ENCODE data around the gene AGXT.

Gene AGXT

GRCh38 chr2:240888890-240889573, 20.4 kb downstream of the AGXT start:
- H3K4me3 ChIP-seq (ENCODE audit: low read length) = no peak overlapping the region
- no peak for DNase-seq (ENCODE audit: low read depth)
- no peak for TF ChIP-seq CTCF (conservative IDR thresholded peaks at IDR 0.05; ENCODE audit: low read depth, low read length)

- H3K4me3 ChIP-seq (ENCODE audit: low read length) = no peak overlapping the region
- no peak for TF ChIP-seq CTCF (conservative IDR thresholded peaks at IDR 0.05; ENCODE audit: low read depth, low read length)
- no peak for DNase-seq (ENCODE audit: low read depth)
Measured at GRCh38 chr2:240889601-240890560, 21.3 kb downstream of the AGXT start.

- H3K4me3 ChIP-seq (ENCODE audit: low read length) = no peak overlapping the region
- DNase-seq (ENCODE audit: low read depth) = no peak
- TF ChIP-seq CTCF (conservative IDR thresholded peaks at IDR 0.05; ENCODE audit: low read depth, low read length) = no peak
Measured at GRCh38 chr2:240890691-240891090, 22.1 kb downstream of the AGXT start.

- no peak for DNase-seq (ENCODE audit: low read depth)
- H3K4me3 ChIP-seq (ENCODE audit: low read length) = no peak overlapping the region
- no peak for TF ChIP-seq CTCF (conservative IDR thresholded peaks at IDR 0.05; ENCODE audit: low read depth, low read length)
Measured at GRCh38 chr2:240891492-240892340, 23.1 kb downstream of the AGXT start.

GRCh38 chr2:240892356-240892755, 23.7 kb downstream of the AGXT start:
- DNase-seq (ENCODE audit: low read depth) = no peak
- no peak overlapping the region for H3K4me3 ChIP-seq (ENCODE audit: low read length)
- no peak for TF ChIP-seq CTCF (conservative IDR thresholded peaks at IDR 0.05; ENCODE audit: low read depth, low read length)

- no peak overlapping the region for H3K4me3 ChIP-seq (ENCODE audit: low read length)
- no peak for TF ChIP-seq CTCF (conservative IDR thresholded peaks at IDR 0.05; ENCODE audit: low read depth, low read length)
- no peak for DNase-seq (ENCODE audit: low read depth)
Measured at GRCh38 chr2:240892925-240893324, 24.3 kb downstream of the AGXT start.

Measured in retinal pigment epithelial cell (primary cell).